ENCODE measurements around the gene CDH13.

The CDH13 gene

GRCh38 chr16:83803811-83804210 is 1177.0 kb downstream of the CDH13 start:
- H3K4me3 ChIP-seq (ENCODE audit: low read depth, low read length) = no peak overlapping the region
- no peak for TF ChIP-seq CTCF (IDR thresholded peaks at IDR 0.05; ENCODE audit: low read depth, low read length)

- no peak for TF ChIP-seq CTCF (IDR thresholded peaks at IDR 0.05; ENCODE audit: low read depth, low read length)
- no peak overlapping the region for H3K4me3 ChIP-seq (ENCODE audit: low read depth, low read length)
Observed at GRCh38 chr16:83804366-83804765, 1177.6 kb downstream of the CDH13 start.

- TF ChIP-seq CTCF (IDR thresholded peaks at IDR 0.05; ENCODE audit: low read depth, low read length) = no peak
Observed at GRCh38 chr16:83806036-83806435, 1179.3 kb downstream of the CDH13 start.

GRCh38 chr16:83806731-83807130 is 1180.0 kb downstream of the CDH13 start:
- H3K4me3 ChIP-seq (ENCODE audit: low read depth, low read length) = no peak overlapping the region
- no peak for TF ChIP-seq CTCF (IDR thresholded peaks at IDR 0.05; ENCODE audit: low read depth, low read length)

More at GRCh38 chr16:83806036-83806435, 1179.3 kb downstream of the CDH13 start:
- H3K4me3 ChIP-seq (ENCODE audit: low read depth, low read length) = no peak overlapping the region

- no peak overlapping the region for H3K4me3 ChIP-seq (ENCODE audit: low read depth, low read length)
- TF ChIP-seq CTCF (IDR thresholded peaks at IDR 0.05; ENCODE audit: low read depth, low read length) = no peak
Observed at GRCh38 chr16:83807327-83807709, 1180.5 kb downstream of the CDH13 start.

- TF ChIP-seq CTCF (IDR thresholded peaks at IDR 0.05; ENCODE audit: low read depth, low read length) = no peak
- H3K4me3 ChIP-seq (ENCODE audit: low read depth, low read length) = peak within 1 kb of the TSS; percentile 91
Observed at GRCh38 chr16:83807710-83808572, 1181.2 kb downstream of the CDH13 start, which contains the start of gene HSBP1. HSBP1 (plus strand) TSS chr16:83807978; CDS start chr16:83808077, 99 bp downstream.

- TF ChIP-seq CTCF (IDR thresholded peaks at IDR 0.05; ENCODE audit: low read depth, low read length) = no peak
- H3K4me3 ChIP-seq (ENCODE audit: low read depth, low read length) = peak overlapping the region; percentile 91
Observed at GRCh38 chr16:83808573-83809014, 1181.8 kb downstream of the CDH13 start.
